Myometrial cell (primary cell): ENCODE measurements around the gene MRPS5. TPM values are rescaled to one million over a fixed set of nuclear protein-coding genes. Genes with fewer than 3 reads are reported as not detected.

Experiments used
- total RNA-seq: library from RNA; depleted of rRNA; stranded (reverse); fragments of >200 nt; gene quantifications from 2 replicates; pipeline ENCODE4 v1.2.3, GENCODE V29; 2015

Gene MRPS5
- 50.9 and 53.6 TPM in 2 replicates for total RNA-seq

GRCh38 chr2:95121407-95122196 lies at the start of gene MRPS5:
TSS of gene MRPS5 (minus strand) at chr2:95121808. CDS start at chr2:95121791, 17 bp downstream.

GRCh38 chr2:95165371-95166064 lies 43.9 kb upstream of the MRPS5 start, which contains the start of gene ZNF2:
TSS of gene ZNF2 (plus strand) at chr2:95165809. CDS start at chr2:95176227, 10,418 bp downstream.

GRCh38 chr2:95159690-95160449 lies 38.3 kb upstream of the MRPS5 start, which contains the start of gene ZNF514:
TSS of gene ZNF514 (minus strand) at chr2:95159848. CDS start at chr2:95153253, 6,595 bp downstream.

Other genes starting within 250 kb of the MRPS5 start
- not detected in 2 replicates for gene MAL, start 96.1 kb downstream of the MRPS5 start, total RNA-seq
- gene ZNF514, start 38.0 kb upstream of the MRPS5 start, total RNA-seq: 2.6 and 5.0 TPM in 2 replicates
- gene ZNF2, start 44.0 kb upstream of the MRPS5 start, total RNA-seq: 2.8 and 3.5 TPM in 2 replicates
- 1.2 and 3.2 TPM in 2 replicates for gene ZNF892, start 85.7 kb upstream of the MRPS5 start, total RNA-seq
- gene PROM2, start 152.6 kb upstream of the MRPS5 start, total RNA-seq: under 0.01 TPM in 1 of 2 replicates, not detected in the other
- 4.6 and 11.0 TPM in 2 replicates for gene KCNIP3, start 175.5 kb upstream of the MRPS5 start, total RNA-seq